Astrocyte of the spinal cord (primary cell): Measurements from ENCODE around the gene TMEM179.

Experiments
- DNase-seq: peaks from one replicate; pipeline ENCODE4 v3.0.0; 2011; ENCODE audit warnings: low read depth, low spot score
- H3K4me3 ChIP-seq: 2 replicates; pipeline ENCODE4 v1.5.1; 2011; ENCODE audit warnings: low read depth, mild to moderate bottlenecking, low read length, moderate library complexity
- CTCF ChIP-seq: IDR thresholded peaks from 2 replicates; pipeline ENCODE4 v1.5.1; 2012; ENCODE audit warnings: low read depth, mild to moderate bottlenecking, low read length, inconsistent platforms
- in situ Hi-C: cut with HindIII; loops from 2 replicates; pipeline ENCODE4 v1.10.0; 2017; ENCODE audit warnings: low sequenced_read_pairs

Gene TMEM179

GRCh38 chr14:104650057-104650980, 45.7 kb upstream of the TMEM179 start:
- peak overlapping the region; percentile 55 for H3K4me3 ChIP-seq
- TF ChIP-seq CTCF, result peak; percentile 99
- peak; percentile 55 for DNase-seq
- in situ Hi-C loops, result no loop called here

- no peak for TF ChIP-seq CTCF
- no peak overlapping the region for H3K4me3 ChIP-seq
- no peak for DNase-seq
- in situ Hi-C loops, result no loop called here
These were observed 43.0 kb upstream of the TMEM179 start for GRCh38 chr14:104647467-104648043.

GRCh38 chr14:104644656-104645378, 40.2 kb upstream of the TMEM179 start:
- no peak for DNase-seq

GRCh38 chr14:104644091-104644635, 39.6 kb upstream of the TMEM179 start:
- no peak for DNase-seq
- TF ChIP-seq CTCF, result no peak
- H3K4me3 ChIP-seq, result no peak overlapping the region
- in situ Hi-C loops, result no loop called here

More at GRCh38 chr14:104644656-104645378, 40.2 kb upstream of the TMEM179 start:
- in situ Hi-C loops, result no loop called here
- no peak for TF ChIP-seq CTCF
- no peak overlapping the region for H3K4me3 ChIP-seq

- no peak for DNase-seq
- H3K4me3 ChIP-seq, result no peak overlapping the region
- TF ChIP-seq CTCF, result no peak
- in situ Hi-C loops, result no loop called here
These were observed 38.7 kb upstream of the TMEM179 start for GRCh38 chr14:104643306-104643705.

GRCh38 chr14:104642540-104642868, 37.9 kb upstream of the TMEM179 start:
- no peak for TF ChIP-seq CTCF
- in situ Hi-C loops, result no loop called here
- no peak for DNase-seq
- H3K4me3 ChIP-seq, result no peak overlapping the region
